Colonic mucosa (tissue), 4 donors: ENCODE results near the gene LGI2. TPM values are rescaled to one million over a fixed set of nuclear protein-coding genes. Genes with fewer than 3 reads are reported as not detected.

Experiments used
- DNase-seq: peaks from one replicate; pipeline ENCODE4 v3.0.0-alpha.2; 2020
- H3K27ac ChIP-seq: fragments of 200-600 bp; one replicate; pipeline ENCODE4 v1.8.0; 2021
- H3K27me3 ChIP-seq: fragments of 200-600 bp; one replicate; pipeline ENCODE4 v1.8.0; 2021
- H3K36me3 ChIP-seq: fragments of 200-600 bp; one replicate; pipeline ENCODE4 v1.8.0; 2021
- H3K4me1 ChIP-seq: fragments of 200-600 bp; one replicate; pipeline ENCODE4 v1.8.0; 2021; ENCODE audit warnings: mild to moderate bottlenecking
- H3K4me3 ChIP-seq: fragments of 200-600 bp; one replicate; pipeline ENCODE4 v1.8.0; 2021
- H3K9ac ChIP-seq, 2 donors: one replicate each; pipeline ENCODE4 v1.7.0; 2013; ENCODE audit warnings: control low read depth in 2 of 2, low read depth in 2 of 2, low read length in 2 of 2
- H3K9me3 ChIP-seq: fragments of 200-600 bp; one replicate; pipeline ENCODE4 v1.8.0; 2021
- intact Hi-C: fragments of 100-400 bp; cut with DNase I; formaldehyde crosslinking; loops from one replicate; pipeline ENCODE4 v1.14.1; 2022
- total RNA-seq, 2 donors: library from RNA; stranded (reverse); fragmentation: NEBNext Ultra II Directional in 1 of 2; extraction: Animal tissue kit (Norgen Biotek cat#: 25700) in 1 of 2; gene quantifications; one replicate each; pipeline ENCODE4 v1.2.1, GENCODE V29; 2021
- TF ChIP-seq, protein P1 (sequence below): fragments of 200-600 bp; IDR thresholded peaks from one replicate; pipeline ENCODE4 v1.8.0; 2022; ENCODE audit warnings: antibody characterized with exemption, mild to moderate bottlenecking
- donor health status: healthy.
- donor health status: DM: no; HTN: no; CAD: no.
- donor health status: DM: no; HTN: no; CAD: no.

Gene LGI2
- total RNA-seq, 2 donors from 2014 or later: 0.32 to 0.82 TPM

DNA sequence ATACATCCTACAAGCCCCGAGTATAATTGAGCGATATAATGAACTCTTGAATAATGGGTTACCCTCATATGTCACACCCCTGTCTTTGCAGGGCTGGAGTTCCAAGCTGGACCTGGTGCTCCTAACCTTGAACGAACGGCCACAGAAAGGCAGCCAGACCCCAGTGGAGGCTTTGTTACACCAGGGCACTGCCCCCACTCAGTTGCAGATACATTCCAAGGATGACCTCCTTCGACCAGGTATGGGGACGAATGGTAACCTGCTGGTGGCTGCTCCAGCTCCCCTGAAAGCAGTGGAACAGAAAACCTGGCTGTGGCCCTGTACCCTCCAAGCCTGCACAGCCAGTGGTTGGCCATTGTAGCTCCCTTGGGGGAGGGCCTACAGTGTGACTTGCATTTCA is 61.3 kb downstream of the LGI2 start:
- H3K27ac ChIP-seq: no peak overlapping the region
- H3K4me1 ChIP-seq: no peaks in the 10 kb centered on the region
- H3K27me3 ChIP-seq: no peaks in the 10 kb centered on the region
- intact Hi-C loops: no loop called here
- TF ChIP-seq, protein P1, sequence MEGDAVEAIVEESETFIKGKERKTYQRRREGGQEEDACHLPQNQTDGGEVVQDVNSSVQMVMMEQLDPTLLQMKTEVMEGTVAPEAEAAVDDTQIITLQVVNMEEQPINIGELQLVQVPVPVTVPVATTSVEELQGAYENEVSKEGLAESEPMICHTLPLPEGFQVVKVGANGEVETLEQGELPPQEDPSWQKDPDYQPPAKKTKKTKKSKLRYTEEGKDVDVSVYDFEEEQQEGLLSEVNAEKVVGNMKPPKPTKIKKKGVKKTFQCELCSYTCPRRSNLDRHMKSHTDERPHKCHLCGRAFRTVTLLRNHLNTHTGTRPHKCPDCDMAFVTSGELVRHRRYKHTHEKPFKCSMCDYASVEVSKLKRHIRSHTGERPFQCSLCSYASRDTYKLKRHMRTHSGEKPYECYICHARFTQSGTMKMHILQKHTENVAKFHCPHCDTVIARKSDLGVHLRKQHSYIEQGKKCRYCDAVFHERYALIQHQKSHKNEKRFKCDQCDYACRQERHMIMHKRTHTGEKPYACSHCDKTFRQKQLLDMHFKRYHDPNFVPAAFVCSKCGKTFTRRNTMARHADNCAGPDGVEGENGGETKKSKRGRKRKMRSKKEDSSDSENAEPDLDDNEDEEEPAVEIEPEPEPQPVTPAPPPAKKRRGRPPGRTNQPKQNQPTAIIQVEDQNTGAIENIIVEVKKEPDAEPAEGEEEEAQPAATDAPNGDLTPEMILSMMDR: no peak
- H3K9me3 ChIP-seq: no peaks in the 10 kb centered on the region
- DNase-seq: no peak
- no peak overlapping the region for H3K4me3 ChIP-seq
- no peaks in the 10 kb centered on the region for H3K36me3 ChIP-seq
- H3K9ac ChIP-seq: no peak overlapping the region

DNA sequence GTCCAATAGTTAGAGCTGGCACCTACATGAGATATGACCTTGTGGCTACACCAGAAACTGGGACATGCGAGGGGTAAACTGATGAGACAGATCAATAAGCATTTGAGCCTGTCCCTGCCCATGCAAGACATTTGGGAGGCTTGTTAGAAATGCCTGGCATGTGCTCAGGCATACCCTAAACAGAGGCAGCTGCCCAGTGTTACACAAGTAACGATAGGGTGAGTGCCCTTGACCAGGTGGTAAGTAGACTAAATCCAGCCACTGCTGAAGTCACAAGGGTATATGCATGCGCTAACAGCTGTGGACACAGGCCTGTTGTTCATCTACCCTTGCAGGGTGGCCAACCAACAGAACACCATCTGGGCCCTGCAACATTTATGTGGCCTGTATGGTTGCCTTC is 61.8 kb downstream of the LGI2 start:
- Histone ChIP-seq H3K9me3 (no peaks in the 10 kb centered on the region), H3K4me3 (no peak overlapping the region), H3K9ac (no peak overlapping the region), H3K27me3 (no peaks in the 10 kb centered on the region), H3K36me3 (no peaks in the 10 kb centered on the region), H3K27ac (no peak overlapping the region), H3K4me1 (no peaks in the 10 kb centered on the region)
- TF ChIP-seq, protein P1: no peak
- no peak for DNase-seq
- intact Hi-C loops: no loop called here

DNA sequence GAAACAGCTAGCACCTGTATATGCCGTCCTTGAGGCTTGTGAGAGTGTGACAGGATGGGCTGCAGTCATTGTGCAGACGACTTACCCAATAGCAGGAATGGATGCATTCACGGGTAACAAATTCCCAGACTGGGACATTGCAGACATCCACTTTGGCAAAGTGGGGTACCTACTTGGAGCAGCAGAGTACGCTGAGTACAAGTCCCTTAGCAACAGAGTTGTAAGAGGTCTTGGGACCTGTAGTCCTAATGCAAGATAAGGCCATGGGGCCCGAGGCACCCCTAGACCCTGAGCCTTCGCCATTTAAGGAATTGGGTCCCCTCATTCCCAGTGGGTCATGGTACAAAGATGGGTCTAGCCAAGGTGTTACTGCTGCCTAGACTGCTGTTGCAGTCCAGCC is 62.5 kb downstream of the LGI2 start:
- Histone ChIP-seq H3K4me3 (no peak overlapping the region), H3K27ac (no peak overlapping the region)
- TF ChIP-seq, protein P1: no peak

DNA sequence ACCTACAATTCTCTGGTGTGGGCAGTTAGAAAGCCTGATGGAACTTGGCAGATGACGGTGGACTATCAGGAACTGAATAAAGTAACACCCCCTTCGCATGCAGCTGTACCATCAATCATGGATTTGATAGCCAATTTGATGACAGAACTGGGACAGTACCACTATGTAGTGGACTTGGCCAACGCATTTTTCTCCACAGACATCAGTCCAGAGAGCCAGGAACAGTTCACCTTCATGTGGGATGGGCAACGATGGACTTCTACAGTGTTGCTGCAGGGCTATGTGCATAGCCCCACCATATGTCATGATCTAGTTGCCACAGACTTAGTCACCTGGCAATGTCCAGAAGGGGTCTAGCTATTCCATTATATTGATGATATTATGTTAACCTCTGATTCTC is 63.4 kb downstream of the LGI2 start:
- Histone ChIP-seq H3K36me3 (no peaks in the 10 kb centered on the region), H3K27ac (no peak overlapping the region), H3K9me3 (no peaks in the 10 kb centered on the region), H3K4me3 (no peak overlapping the region), H3K9ac (no peak overlapping the region), H3K4me1 (no peaks in the 10 kb centered on the region), H3K27me3 (no peaks in the 10 kb centered on the region)
- intact Hi-C loops: no loop called here
- TF ChIP-seq, protein P1: no peak
- DNase-seq: no peak

More for the DNA sequence above, 62.5 kb downstream of the LGI2 start:
- no peak for DNase-seq
- Histone ChIP-seq H3K9me3 (no peaks in the 10 kb centered on the region), H3K4me1 (no peaks in the 10 kb centered on the region), H3K36me3 (no peaks in the 10 kb centered on the region), H3K9ac (no peak overlapping the region), H3K27me3 (no peaks in the 10 kb centered on the region)
- intact Hi-C loops: no loop called here

DNA sequence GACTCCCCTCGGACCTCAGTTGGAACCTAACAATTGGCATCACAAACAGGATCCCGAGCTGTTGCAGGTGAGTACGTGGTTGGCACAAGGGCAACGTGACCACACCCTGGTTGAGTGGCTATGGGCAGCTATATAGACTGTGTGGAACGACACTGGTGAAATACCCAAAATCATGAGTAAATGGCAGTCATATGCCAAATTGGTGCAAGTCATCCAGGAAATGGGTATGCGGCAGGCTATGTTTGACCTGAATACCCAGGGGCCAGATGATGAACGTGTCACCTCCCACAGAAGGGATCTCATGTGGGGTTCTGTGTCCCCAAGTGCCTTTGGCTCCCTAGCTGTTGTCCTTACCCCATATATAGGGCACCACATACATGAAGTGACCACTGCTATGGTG is 64.7 kb downstream of the LGI2 start:
- Histone ChIP-seq H3K4me3 (no peak overlapping the region), H3K27me3 (no peaks in the 10 kb centered on the region), H3K9ac (no peak overlapping the region), H3K27ac (no peak overlapping the region), H3K4me1 (no peaks in the 10 kb centered on the region), H3K9me3 (no peaks in the 10 kb centered on the region), H3K36me3 (no peaks in the 10 kb centered on the region)
- DNase-seq: no peak
- intact Hi-C loops: no loop called here
- TF ChIP-seq, protein P1: no peak

DNA sequence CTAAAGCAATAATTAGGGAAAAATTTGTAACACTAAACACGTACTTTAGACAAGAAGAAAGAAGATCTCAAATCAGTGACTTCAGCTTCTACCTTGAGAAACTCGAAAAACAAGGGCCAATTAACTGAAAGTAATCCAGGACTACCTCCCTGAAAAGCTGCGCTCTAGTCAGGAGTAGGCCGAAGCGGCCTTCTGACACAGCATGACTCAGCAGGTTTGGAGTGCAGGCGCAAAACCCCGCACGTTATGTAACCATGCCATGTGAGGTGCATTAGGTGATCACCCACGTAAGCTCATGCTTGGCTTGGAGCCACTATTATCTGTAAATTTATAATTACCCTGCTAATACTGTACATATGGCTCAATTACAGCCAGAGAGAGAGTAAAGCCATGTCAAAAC is 65.1 kb downstream of the LGI2 start:
- TF ChIP-seq, protein P1: no peak
- Histone ChIP-seq H3K9me3 (no peaks in the 10 kb centered on the region), H3K4me1 (no peaks in the 10 kb centered on the region), H3K9ac (no peak overlapping the region), H3K4me3 (no peak overlapping the region), H3K27me3 (no peaks in the 10 kb centered on the region), H3K36me3 (no peaks in the 10 kb centered on the region), H3K27ac (no peak overlapping the region)
- no peak for DNase-seq
- intact Hi-C loops: no loop called here
